ENCODE data around the gene IL17RA.
"Not testable (repeated sequence)": the region's sequence is repeated elsewhere in the genome, so short reads cannot be mapped to it uniquely, and the experiment has no call there.

The IL17RA gene, protein sequence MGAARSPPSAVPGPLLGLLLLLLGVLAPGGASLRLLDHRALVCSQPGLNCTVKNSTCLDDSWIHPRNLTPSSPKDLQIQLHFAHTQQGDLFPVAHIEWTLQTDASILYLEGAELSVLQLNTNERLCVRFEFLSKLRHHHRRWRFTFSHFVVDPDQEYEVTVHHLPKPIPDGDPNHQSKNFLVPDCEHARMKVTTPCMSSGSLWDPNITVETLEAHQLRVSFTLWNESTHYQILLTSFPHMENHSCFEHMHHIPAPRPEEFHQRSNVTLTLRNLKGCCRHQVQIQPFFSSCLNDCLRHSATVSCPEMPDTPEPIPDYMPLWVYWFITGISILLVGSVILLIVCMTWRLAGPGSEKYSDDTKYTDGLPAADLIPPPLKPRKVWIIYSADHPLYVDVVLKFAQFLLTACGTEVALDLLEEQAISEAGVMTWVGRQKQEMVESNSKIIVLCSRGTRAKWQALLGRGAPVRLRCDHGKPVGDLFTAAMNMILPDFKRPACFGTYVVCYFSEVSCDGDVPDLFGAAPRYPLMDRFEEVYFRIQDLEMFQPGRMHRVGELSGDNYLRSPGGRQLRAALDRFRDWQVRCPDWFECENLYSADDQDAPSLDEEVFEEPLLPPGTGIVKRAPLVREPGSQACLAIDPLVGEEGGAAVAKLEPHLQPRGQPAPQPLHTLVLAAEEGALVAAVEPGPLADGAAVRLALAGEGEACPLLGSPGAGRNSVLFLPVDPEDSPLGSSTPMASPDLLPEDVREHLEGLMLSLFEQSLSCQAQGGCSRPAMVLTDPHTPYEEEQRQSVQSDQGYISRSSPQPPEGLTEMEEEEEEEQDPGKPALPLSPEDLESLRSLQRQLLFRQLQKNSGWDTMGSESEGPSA

DNA sequence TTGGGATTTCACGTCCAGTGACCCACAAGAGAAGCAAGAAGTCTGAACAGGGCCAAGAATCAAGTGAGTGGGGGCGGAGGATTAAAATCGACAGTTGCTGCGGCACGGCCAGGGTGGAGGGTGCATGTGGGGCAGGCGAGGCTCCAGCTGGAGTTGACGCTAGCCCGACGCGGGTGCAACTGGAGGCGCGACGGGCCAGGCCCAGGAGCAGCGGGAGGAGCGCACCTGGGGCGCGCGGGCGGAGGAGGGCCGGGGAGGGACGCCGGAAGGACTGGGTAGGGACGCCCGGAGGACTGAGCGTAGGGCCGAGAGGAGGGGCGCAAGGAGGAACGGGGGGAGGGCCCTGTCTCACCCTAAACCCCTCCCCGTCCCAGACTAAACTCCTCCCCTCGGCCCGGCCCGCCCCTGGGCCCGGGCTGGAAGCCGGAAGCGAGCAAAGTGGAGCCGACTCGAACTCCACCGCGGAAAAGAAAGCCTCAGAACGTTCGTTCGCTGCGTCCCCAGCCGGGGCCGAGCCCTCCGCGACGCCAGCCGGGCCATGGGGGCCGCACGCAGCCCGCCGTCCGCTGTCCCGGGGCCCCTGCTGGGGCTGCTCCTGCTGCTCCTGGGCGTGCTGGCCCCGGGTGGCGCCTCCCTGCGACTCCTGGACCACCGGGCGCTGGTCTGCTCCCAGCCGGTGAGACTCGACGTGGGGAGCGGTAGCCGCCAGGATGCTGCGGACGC lies at the start of gene IL17RA:
Gene IL17RA, plus strand, starts transcription at position 447 of the 723 bp plus-strand sequence. Its CDS starts 92 bp downstream, at position 539.
- peak; percentile 86 for DNase-seq (ENCODE audit: low read depth)

DNA sequence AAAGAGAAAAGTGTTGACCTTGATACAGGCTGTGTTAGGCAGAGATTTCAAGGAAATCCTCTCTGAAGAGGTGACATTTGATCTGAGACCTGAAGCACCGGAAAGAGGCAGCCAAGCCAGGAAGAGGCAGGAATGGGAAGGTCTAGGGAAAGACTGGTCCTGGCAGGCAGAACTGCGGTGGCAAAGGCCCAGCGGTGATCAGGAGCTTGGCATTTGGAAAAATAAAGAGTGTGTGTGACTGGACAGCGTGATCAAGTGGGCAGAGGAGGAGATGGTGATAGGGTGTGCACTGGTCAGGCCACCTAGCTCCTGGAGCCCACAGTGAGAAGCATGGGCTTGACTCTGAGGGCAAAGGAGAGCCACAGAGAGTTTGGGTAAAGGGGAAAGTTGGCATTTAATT lies 49.6 kb upstream of the IL17RA start:
- DNase-seq (ENCODE audit: low read depth) = no peak

DNA sequence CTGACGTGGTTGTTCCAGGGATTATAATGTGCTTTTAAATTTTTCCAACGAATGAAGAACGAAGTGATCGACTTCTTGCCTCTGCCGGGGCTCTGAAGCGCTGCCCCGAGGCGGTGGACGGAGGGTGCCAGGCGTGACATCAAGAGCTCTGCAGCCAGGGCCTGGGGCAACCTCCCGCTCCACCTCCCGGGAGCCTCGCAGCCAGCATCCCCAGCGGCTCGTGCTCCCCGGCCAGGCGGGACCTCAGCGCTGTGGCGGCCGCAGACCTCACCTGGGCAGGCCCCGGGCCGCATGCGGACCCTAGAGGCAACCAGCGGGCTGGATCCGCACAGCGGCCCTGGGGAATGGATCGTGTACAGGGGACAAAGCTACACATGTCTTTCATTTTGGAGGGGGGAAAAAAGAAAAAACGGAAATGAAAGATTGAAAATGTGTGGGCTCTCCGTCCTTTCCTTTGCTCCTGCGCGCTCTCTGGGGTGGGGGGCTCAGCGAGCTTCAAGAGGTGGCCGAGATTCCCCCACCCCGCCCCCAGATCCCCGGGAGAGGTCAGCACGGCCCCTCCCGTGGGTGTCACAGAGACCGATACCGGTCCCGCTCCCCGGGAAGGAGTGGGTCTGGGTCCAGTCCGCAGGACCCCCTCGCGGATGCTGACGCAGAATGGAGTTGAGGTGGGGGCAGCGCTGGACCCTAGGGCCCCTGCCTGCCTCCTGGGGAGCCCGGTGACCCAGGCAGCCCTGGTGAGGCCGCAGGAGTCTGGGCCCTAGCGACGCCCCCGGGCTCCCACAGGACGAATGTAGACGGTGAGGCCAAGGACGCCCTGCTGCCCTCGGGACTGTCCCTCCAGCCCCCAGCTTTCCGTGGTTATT lies 48.6 kb upstream of the IL17RA start:
- DNase-seq (ENCODE audit: low read depth) = not testable (repeated sequence)

DNA sequence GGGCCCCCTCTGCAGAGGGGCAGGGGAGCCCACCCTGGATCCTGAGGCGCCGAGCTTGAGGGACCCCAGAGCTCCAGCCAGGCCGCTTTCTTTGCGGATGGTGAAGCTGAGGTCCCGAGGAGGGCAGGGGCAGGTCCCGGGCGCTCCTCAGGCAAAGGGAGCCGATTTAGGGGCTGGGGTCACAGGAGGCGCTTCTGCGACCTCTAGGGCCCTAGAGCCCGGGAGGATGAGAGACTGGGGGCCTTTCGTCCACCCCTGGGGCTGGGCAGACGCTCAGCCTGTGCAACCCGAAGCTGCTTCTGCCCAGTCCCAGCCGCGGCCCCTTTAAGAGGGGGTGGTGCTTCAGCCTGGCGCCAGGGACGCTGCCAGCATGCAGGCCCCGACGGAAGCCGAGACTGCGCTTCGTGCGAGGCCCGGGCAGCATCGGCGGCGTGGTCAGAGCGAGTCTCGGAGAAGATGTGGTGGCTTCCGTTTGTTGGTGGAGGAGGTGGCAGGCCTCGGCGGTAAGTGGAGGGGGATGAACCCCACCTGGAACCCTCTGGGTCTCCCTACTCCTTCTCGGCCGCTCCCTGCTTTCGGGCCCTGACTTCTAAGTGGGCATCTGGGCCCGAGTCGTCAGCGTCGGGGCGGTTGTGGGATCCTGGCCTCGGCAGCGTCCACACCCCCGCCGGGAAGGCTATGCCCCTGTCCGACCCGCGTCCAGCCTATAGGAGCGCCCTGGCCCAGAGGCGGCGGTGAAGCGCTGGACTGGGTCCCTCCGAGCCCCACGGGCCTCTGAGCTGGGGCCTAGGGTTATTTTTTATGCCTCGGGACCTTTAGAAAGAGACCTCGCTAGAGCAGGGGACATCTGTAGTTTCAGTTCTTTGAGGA lies 47.7 kb upstream of the IL17RA start:
- not testable (repeated sequence) for DNase-seq (ENCODE audit: low read depth)

DNA sequence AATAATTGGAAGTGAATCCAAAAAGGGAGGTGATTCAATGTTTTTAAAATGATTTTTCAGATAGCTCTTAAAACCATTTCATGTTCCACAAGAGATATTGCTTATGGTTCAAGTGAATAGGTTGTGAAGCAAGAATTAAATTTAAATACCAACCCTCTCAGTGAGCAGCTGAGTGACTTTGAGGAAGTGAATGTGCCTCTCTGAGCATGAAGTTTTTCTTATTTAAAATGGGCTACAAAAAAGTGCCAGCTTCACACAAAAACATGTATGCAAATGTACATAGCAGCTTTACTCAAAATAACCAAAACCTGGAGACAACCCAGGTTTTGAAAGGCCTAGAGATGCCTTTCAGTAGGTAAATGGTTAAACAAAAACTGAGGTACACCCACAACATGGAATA lies 41.3 kb upstream of the IL17RA start:
- no peak for DNase-seq (ENCODE audit: low read depth)

DNA sequence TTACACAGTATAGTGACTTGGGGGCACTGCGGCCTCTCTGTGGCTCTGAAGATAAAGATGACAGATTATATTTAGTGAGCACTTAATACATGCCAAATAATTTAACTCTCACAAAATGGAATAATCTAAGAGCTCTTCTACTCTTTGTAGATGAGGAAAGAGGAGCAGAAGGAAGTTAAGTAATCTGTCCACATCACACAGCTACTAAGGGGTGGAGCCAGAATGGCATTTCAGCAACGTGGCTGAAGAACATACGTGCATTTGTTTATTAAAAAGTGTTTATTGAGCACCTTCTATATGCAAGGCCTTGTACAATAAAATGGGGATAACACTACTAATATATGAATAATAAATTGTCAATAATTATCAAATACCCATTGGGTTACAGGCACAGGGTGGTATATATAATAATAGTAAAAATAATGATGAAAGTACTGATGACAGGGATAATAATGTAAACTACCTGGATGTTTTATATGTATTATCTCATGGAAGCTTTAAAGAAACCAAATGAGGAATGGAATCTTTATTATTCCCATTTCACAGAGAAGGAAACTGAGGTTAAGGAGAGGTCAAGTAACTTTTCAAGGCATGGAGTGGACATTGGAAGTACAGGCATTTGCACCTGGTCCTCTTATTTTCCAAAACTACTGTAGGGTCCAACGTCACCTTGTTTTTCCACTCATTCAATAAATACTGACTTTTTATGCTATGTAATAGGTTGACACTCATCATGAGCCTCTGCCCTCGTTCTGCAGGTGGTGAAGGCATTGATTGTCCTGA lies 38.0 kb upstream of the IL17RA start:
- DNase-seq (ENCODE audit: low read depth) = no peak

DNA sequence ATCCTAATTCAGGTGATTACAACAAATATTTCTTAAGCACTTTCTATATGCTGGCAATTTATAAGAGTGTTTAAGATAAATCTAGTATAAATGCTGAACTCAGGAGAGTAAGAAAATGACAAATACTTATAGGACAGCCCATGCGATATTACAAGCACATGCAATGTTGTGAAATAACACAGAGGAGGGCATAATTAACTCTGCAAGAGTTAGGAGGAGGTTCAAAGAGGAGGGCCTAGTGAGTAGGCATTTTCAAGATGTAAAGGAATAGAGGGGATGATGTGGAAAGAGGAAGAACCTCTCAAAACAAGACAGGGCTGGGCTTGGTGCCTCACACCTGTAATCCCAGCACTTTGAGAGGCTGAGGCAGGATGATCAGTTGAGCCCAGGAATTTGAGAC lies 37.1 kb upstream of the IL17RA start:
- DNase-seq (ENCODE audit: low read depth) = no peak

DNA sequence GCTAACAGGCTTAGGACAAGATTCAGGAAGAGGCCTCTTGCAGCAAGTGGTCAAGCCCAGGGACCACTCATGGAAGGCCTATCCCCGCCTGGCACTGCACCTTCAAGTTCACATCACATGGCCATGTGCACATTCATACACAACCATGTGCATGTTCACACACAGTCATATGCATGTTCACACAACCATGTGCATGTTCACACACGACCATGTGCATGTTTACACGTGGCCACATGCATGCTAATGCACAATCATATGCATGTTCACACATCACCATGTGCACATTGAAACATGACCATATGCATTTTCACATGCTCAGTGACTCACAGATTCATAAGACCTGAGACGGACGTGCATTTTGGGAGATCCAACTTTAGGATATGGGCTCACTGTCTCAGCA lies 28.7 kb upstream of the IL17RA start:
- DNase-seq (ENCODE audit: low read depth) = no peak

DNA sequence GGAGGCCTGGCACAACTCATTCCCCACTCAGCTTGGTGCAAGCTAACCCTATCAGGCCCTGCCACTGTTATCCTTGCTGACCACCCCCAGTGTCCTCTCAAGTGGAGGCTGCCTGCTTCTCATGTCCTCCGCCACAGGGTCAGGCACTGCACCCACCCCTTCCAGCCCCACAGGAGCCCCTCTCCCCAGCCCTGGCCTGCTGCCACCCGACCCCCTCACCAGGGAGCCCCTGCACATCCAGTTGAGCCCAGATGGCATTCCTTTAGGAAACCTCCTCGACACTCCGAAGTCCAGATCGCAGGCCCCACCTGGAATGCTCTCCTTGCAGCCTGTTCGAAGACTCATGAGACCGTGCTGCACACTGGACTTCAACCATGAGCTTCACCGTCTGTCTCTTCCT lies 28.0 kb upstream of the IL17RA start:
- DNase-seq (ENCODE audit: low read depth) = no peak

DNA sequence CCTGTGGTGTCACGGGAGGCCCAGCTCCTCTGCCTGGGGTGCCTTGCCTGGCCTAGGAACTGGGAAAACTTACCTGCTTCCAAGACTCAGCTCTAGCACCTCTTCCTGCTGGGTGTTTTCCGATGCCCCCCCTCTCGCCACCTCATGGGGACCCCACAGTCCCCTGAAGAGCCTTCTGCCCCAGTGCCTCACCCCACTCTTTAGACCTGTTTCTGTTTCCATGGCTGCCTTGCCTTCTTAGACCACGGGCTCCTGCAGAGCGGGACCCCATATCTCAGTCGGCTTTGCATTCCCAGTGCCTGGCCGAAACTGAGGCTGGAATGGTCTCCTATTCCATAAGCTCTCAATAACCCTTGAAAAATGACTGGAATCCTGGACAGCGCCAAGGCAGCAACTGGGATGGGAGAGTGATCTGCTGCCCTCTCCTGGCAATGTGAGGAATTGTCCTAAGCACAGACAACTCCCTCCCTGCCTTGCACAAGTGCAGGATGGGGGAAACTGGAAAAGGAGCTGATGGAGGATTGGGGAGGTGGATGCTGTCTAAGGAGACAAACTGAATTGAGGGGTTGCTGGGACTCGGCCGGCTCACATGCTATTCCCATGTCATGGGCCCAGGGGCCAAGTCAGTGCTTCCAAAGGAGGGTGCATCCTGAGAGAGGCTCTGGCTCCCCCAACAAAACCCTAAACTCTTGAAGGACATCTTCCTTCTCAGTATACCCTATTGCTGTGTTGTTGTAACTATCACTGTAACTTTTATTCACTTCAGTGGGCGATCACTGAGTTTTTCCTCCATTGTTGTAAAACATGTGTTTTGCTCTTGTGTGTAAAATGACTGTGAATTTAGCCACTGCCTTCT lies 26.6 kb upstream of the IL17RA start:
- DNase-seq (ENCODE audit: low read depth) = peak; percentile 6

DNA sequence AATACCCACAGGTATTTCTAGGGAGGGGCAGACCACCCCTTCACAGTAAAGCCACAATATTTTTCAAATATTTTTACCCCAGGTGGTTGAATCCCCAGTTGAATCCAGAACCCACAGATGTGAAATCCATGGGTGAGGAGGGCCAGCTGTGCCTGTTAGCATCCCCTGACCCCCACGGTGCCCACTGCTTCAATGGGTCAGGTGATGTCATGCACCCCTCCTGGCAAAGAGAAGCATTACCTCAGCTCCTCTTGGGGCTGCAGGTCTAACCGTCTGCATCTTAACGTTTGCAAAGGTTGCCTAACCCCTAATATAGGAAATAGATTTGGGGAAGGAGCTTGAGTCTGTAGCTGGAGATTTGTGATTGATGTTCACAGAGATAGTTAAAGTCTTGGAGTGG lies 24.7 kb upstream of the IL17RA start:
- no peak for DNase-seq (ENCODE audit: low read depth)

DNA sequence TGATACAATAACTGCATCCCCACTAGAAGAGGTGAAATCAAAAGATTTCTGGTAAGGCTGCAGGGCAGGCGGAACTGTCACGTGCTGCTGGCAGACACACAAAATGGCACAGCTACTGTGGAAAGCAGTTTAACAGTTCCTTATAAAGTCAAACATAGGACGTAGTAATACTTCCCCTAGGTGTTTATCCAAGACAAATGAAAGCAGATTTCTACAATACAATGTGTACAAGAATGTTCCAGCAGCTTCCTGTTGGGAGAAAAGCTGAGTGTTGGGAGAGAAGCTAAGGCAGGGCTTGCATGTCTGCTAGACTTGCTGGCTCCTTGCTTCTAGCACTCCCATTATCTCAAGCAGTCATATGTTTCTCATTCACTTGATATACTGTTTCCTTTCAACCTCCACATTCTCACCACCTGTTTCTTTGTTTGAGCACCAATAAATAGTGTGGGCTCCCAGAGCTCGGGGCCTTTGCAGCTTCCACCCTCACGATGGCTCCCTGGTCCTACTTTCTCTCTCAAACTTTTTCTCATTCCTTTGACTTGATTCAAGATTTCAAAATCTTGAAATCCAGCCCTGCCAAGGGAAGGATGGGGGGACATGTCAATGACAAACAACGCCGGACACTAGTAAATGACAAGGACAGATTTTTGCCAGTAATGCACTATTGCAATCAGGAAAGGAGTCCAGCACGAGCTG lies 21.2 kb upstream of the IL17RA start:
- no peak for DNase-seq (ENCODE audit: low read depth)

DNA sequence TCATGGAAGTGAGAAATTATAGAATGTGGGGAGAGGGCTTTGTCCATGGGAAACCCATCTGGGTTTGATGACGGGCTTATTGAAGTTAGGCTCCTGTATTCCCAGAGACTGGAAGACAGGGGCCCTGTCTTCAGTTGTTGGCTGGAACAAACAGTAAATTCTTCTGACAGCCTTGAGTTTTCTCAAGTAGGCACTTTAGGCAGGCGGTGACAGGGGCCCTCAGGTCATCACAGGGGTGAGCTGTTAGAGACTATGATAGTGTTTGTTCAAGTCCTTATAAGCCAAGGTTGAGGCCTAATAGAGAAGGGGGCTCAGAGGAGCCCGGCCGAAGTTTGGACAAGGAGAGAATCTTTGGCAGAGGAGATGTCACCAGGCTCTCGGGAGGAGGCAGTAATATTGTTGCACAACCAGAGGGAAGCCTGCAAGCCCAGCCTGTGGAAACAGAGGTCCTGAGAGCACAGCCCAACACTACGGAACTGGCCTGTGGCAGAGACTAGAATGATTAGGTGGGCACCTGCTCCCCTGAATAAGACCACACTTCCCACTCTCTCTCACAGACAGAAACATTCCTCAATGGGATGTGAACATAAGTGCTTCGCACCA lies 20.2 kb upstream of the IL17RA start:
- no peak for DNase-seq (ENCODE audit: low read depth)

DNA sequence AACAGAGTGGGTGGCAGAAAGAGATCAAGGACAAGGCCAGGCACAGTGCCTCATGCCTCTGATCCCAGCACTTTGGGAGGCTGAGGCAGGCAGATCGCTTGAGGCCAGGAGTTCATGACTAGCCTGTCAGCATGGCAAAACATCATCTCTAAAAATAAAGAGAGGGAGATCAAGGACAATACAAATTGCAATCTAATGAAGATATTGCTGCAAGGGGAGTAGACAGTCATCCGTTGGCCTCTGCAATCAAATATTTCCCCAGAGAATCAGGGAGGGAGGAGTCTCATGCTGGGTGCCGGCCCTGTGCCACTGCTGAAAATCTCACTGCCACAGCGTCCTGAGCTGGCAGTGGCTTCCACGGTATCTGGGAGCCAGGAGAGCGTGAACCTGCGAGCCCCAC lies 19.4 kb upstream of the IL17RA start:
- no peak for DNase-seq (ENCODE audit: low read depth)

DNA sequence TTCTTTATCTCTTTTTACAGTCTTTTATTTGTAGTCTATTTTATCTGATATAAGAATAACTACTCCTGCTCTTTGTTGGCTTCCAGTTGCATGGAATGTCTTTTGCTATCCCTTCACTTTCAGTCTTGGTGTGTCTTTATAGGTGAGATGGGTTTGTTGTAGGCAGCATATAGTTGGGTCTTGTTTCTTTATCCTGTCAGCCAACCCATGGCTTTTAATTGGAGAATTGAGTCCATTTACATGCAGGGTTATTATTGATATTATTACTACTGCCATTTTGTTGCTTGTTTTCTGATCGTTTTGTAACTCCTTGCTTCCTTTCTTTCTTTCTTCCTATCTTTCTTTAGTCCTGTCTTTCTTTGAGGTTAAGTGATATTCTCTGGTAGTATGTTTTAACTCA lies 11.9 kb upstream of the IL17RA start:
- DNase-seq (ENCODE audit: low read depth) = no peak

DNA sequence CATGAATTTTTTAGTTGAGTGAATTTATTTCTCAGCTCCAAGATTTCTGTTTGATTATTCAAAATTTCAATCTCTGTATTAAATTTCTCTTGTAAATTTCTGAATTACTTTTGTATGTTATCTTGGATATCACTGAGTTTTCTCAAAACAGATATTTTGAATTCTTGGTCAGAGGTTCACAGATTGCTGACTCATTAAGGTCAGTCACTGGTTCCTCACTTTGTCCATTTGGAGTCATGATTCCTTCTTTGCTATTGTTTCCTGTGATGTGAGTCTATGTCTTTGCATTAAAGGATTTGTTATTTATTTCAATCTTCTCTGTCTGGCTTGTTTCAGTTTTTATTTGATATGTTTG lies 10.2 kb upstream of the IL17RA start:
- no peak for DNase-seq (ENCODE audit: low read depth)

DNA sequence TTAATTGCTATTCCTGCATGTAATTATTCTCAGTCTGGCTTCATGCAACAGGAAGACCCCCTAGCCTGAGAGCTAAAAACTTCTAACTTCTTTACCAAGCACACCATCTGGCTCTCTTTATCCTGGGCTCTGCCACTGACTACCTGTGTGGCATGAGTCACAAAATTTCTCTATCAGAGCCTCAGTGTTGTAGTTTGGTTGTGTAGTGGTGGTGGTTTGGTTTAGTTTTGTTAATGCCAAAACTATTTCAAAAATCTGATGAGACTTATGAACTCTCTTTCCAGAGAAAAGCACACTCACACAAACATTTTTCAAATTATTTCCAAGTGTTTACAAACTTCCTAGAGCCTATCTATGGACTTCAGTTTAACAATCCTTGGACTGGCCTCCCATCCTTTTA lies 7.5 kb upstream of the IL17RA start:
- DNase-seq (ENCODE audit: low read depth) = no peak

DNA sequence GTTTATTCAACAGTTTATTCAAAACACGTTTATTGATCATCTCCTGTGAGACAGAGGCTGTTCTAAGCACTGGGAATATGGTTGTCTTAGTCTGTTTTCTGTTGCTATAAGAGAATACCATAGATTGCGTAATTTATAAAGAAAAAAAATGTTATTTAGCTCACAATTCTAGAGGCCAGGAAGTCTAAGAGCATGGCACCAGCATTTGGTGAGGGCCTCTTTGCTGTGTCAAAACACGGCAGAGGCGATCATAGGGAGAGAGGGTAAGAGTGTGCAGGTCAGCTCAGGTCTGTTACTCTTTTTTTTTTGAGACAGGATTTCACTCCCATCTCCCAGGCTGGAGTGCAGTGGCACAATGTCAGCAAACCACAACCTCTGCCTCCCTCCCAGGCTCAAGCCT lies 5.2 kb upstream of the IL17RA start:
- DNase-seq (ENCODE audit: low read depth) = no peak
